ENCODE data around the gene INA. TPM values are rescaled to one million over a fixed set of nuclear protein-coding genes. Genes with fewer than 3 reads are reported as not detected.

Gene INA
- polyA plus RNA-seq, 3 donors, result 0.64 to 0.72 (median 0.69) TPM

Other genes starting within 250 kb of the INA start
- gene NT5C2, start 83.9 kb upstream of the INA start, polyA plus RNA-seq (ENCODE audit: insufficient read length in 3 of 3), result 100 to 1,000 TPM in 2 of 3 donors, 10 to 100 TPM in 1; 96.4 to 110 (median 103) TPM
- gene RPEL1, start 31.3 kb upstream of the INA start, polyA plus RNA-seq (ENCODE audit: insufficient read length in 3 of 3), result under 1 TPM; 0.11 to 0.18 (median 0.17) TPM
- 10 to 100 TPM; 14.2 to 16.4 (median 14.6) TPM for gene PCGF6, start 74.0 kb downstream of the INA start, polyA plus RNA-seq (ENCODE audit: insufficient read length in 3 of 3)
- 1 to 10 TPM; 8.0 to 8.9 (median 8.2) TPM for gene TAF5, start 90.8 kb downstream of the INA start, polyA plus RNA-seq (ENCODE audit: insufficient read length in 3 of 3)
- 100 to 1,000 TPM; 245 to 260 (median 254) TPM for gene ATP5MK, start 119.3 kb downstream of the INA start, polyA plus RNA-seq (ENCODE audit: insufficient read length in 3 of 3)
- gene PDCD11, start 119.5 kb downstream of the INA start, polyA plus RNA-seq (ENCODE audit: insufficient read length in 3 of 3), result 10 to 100 TPM; 31.3 to 34.0 (median 33.4) TPM
- gene CALHM2, start 175.2 kb downstream of the INA start, polyA plus RNA-seq (ENCODE audit: insufficient read length in 3 of 3), result 10 to 100 TPM in 2 of 3 donors, 1 to 10 TPM in 1; 10.0 to 12.6 (median 11.7) TPM
- under 1 TPM; 0.07 to 0.08 (median 0.07) TPM for gene CALHM1, start 181.8 kb downstream of the INA start, polyA plus RNA-seq (ENCODE audit: insufficient read length in 3 of 3)
- not detected for gene CALHM3, start 202.1 kb downstream of the INA start, polyA plus RNA-seq (ENCODE audit: insufficient read length in 3 of 3)
- 1 to 10 TPM; 1.1 to 1.6 (median 1.3) TPM for gene NEURL1, start 216.6 kb downstream of the INA start, polyA plus RNA-seq (ENCODE audit: insufficient read length in 3 of 3)

All from right renal cortex interstitium (tissue), 3 donors.